SK-N-MC (cell line): ENCODE results near the gene PACS2.

ENCODE experiments used
- DNase-seq: peaks from one replicate; pipeline ENCODE4 v3.0.0-alpha.2; 2011; ENCODE audit warnings: low read depth, low spot score
- H3K27ac ChIP-seq: fragments of 200-600 bp; sonication (generic); 2 replicates; pipeline ENCODE4 v1.5.1; 2016; ENCODE audit warnings: mixed run types
- H3K36me3 ChIP-seq: fragments of 200-600 bp; sonication (generic); 2 replicates; pipeline ENCODE4 v1.6.1; 2017; ENCODE audit warnings: antibody characterized with exemption, low read length, mixed read lengths; ENCODE audit not compliant: insufficient read depth
- H3K4me3 ChIP-seq: fragments of 200-600 bp; sonication (generic); 2 replicates; pipeline ENCODE4 v1.5.1; 2016
- H3K9ac ChIP-seq: fragments of 200-600 bp; sonication (generic); 2 replicates; pipeline ENCODE4 v1.8.0; 2017; ENCODE audit warnings: mixed run types, mixed read lengths; ENCODE audit not compliant: insufficient read length
- H3K9me3 ChIP-seq: fragments of 200-600 bp; sonication (generic); 2 replicates; pipeline ENCODE4 v1.6.1; 2017; ENCODE audit warnings: low read depth, mild to moderate bottlenecking, antibody characterized with exemption, low read length, moderate library complexity, mixed read lengths
- EZH2 ChIP-seq: fragments of 200-600 bp; sonication (generic); IDR thresholded peaks from one replicate; pipeline ENCODE4 v1.6.1; 2017; ENCODE audit warnings: antibody characterized with exemption
- FOXP2 ChIP-seq: optimal IDR thresholded peaks from 2 replicates; pipeline ENCODE3; 2011; ENCODE audit warnings: mild to moderate bottlenecking, moderate library complexity; ENCODE audit not compliant: insufficient read depth; ENCODE audit errors: extremely low read length, control extremely low read depth
- POLR2AphosphoS5 ChIP-seq: IDR thresholded peaks from 2 replicates; pipeline ENCODE4 v1.6.1; 2012; ENCODE audit warnings: mild to moderate bottlenecking, low read depth, low read length, borderline replicate concordance

Gene PACS2

DNA sequence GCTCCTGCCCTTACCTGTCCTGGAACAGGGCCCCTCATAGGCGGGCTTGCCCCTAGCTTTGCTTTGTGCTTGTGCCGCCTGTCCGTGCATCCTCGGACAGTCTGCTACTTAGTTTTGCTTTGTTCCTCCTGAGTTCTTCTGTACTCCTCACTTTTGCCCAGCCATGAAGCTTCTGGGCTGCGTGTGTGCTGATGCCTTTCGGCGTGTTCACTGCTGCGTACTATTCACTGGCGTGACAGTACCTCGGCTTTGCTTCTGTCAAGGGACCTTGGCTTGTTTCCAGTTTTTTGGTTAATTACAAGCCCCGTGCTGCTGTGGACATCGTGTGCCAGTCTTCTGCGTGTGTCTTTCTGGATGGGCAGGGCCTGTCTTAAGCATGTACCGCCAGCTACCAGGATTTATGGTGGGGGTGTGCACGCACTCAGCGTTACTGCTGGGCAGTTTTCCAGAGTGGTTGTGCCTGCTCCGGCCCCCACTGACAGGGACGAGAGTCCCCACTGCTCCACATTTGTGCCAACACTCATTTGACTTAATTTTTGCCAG, 2.5 kb downstream of the PACS2 start:
- DNase-seq: no peak
- H3K36me3 ChIP-seq: no peaks in the 10 kb centered on the region
- no peaks in the 10 kb centered on the region for H3K9me3 ChIP-seq
- H3K27ac ChIP-seq: no peak overlapping the region
- no peak overlapping the region for H3K9ac ChIP-seq
- TF ChIP-seq POLR2AphosphoS5: no peak
- no peak overlapping the region for H3K4me3 ChIP-seq

DNA sequence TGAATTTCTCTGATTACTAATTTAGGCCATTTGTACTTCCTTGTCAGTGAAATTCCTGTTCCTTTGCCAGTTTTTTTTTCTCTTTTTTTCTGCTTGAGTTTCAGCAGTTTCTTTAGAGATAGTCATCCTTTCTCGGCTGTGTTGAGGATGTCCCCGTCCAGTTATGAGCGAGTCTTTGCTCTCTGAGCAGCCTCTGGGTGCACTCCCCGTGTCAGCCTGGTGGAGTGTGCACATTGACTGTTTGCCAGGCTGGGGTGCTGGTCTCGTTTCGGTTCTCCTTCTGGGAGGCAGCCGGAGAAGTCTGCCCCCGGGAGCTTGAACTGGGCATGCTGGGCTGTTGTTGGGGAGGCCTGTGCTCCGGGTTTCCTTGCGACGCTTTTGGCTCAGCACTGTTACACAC, 3.0 kb downstream of the PACS2 start:
- no peaks in the 10 kb centered on the region for H3K9me3 ChIP-seq
- TF ChIP-seq EZH2: no peak
- TF ChIP-seq POLR2AphosphoS5: no peak
- TF ChIP-seq FOXP2: no peak
- no peak overlapping the region; the same call in 1 of the 2 replicates for H3K27ac ChIP-seq
- H3K36me3 ChIP-seq: no peaks in the 10 kb centered on the region
- no peak for DNase-seq
- H3K9ac ChIP-seq: no peak overlapping the region
- no peak overlapping the region for H3K4me3 ChIP-seq

DNA sequence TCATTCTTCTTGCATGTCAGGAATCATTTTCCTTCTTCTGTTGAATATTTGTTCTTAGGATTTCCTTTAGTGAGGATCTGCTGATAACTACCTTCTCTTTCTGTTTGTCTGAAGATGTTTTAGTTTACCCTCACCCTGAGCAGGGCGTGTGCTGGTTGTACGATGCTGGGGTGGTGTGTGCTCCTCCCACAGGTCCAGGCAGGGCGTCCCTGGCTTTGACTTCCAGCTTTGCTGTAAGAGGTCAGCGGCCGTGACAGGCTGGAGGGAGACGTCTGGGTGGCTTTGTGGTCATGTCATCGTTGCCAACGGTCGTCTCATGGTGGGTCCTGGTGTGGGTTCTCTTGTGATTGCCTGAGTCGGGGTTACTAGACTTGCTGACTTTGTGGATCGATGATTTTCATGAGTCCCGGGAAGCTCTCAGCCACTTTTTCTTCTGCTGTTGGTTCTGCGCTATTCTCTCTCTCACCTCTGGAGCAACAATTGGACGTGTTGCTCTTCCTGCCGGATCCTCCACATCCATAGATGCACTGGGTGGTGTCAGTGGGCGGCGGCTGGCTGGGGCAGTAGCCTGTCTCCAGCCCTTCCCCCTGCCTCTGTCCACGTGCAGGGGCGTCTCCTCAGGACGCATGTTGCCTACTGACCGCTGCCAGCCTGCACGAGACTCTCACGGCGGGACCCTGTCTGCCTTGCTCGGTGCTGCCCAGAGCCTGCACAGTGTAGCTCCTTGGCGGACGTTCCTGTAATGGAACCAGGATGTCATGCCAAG, 8.4 kb downstream of the PACS2 start:
- Histone ChIP-seq H3K4me3 (no peak overlapping the region), H3K27ac (no peak overlapping the region), H3K36me3 (no peaks in the 10 kb centered on the region), H3K9ac (no peak overlapping the region), H3K9me3 (no peaks in the 10 kb centered on the region)
- TF ChIP-seq POLR2AphosphoS5 (no peak), EZH2 (no peak), FOXP2 (no peak)
- DNase-seq: no peak

DNA sequence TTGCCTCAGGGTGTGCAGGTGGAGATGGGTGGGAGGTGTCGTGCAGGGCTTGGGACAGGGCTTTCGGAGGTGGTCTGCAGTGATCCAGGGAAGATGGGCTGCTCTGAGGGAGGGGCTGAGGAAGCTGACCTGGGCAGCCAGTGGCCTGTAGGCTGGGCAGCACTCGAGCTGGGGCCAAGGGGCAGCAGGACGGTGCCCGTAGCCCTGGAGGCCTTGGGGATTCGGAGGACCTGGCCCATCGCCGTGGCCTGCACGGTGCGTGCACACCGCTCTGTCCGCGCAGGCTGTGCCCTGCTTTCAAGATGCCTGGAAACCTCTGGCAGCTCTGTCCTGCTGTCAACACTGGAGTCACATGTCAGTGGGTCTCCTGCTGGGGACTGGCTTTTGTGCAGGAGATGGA, 9.1 kb downstream of the PACS2 start:
- TF ChIP-seq FOXP2: no peak
- DNase-seq: no peak
- Histone ChIP-seq H3K4me3 (no peak overlapping the region), H3K36me3 (no peaks in the 10 kb centered on the region), H3K9me3 (no peaks in the 10 kb centered on the region), H3K27ac (no peak overlapping the region), H3K9ac (no peak overlapping the region)

DNA sequence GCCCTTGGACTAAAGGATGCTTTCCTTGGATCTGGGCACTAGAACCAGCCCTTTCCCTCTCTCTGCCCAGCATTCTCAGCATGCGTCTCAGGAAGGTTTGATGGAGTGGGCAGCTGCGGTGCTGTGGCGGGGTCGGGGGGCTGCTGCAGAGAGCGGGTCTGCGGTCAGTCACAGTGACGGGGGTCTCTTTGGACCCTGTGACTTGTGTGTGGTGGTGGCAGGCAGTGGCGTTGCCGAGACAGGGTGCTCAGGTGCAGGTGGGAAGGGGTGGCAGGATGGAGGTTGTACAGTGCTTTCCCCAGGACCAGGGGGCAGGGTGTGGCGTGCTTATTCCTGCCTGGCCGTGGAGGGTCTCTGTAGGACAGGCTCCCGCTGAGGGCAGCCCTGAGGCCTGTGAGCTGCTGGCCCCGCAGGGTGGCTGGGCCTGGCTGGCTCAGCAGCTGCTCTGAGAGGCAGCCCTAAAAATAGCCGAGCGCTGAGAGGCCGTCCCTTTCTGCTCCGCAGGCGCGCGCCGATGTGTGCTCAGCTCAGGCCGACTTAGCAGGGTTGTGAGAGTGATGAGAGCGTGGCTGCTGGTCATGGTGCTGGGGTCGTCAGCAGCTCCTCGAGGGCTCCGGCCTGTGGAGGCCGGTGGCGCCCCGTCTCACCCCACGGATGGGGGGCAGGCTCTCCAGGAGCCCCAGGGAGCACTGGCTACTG, 9.7 kb downstream of the PACS2 start:
- Histone ChIP-seq H3K9me3 (no peaks in the 10 kb centered on the region), H3K4me3 (no peak overlapping the region), H3K9ac (no peak overlapping the region), H3K27ac (no peak overlapping the region), H3K36me3 (no peaks in the 10 kb centered on the region)
- TF ChIP-seq POLR2AphosphoS5 (no peak), FOXP2 (no peak), EZH2 (no peak)
- no peak for DNase-seq

DNA sequence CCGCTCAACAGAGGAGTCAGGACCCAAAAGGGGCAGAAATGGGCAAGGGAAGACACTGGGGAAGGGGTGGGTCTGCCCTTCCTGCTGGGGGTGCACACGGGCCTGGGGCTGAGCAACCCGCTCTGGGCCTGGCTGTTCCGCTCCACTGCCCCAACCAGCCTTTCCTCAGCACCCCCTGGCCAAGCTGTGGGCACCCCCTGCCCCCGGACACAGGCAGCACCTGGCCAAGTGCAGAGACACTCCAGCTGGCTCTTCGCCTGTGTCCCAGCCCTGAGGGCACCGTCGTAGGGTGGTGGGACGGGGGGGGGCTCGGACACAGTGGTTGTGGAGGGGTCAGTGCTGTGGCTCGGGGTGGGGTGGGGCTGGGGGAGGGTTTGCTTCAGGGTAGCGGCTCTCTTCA, 10.3 kb downstream of the PACS2 start:
- TF ChIP-seq POLR2AphosphoS5 (no peak), FOXP2 (no peak), EZH2 (no peak)
- no peaks in the 10 kb centered on the region for H3K9me3 ChIP-seq
- H3K27ac ChIP-seq: no peak overlapping the region
- no peak for DNase-seq
- H3K9ac ChIP-seq: no peak overlapping the region
- H3K36me3 ChIP-seq: no peaks in the 10 kb centered on the region
- no peak overlapping the region for H3K4me3 ChIP-seq

DNA sequence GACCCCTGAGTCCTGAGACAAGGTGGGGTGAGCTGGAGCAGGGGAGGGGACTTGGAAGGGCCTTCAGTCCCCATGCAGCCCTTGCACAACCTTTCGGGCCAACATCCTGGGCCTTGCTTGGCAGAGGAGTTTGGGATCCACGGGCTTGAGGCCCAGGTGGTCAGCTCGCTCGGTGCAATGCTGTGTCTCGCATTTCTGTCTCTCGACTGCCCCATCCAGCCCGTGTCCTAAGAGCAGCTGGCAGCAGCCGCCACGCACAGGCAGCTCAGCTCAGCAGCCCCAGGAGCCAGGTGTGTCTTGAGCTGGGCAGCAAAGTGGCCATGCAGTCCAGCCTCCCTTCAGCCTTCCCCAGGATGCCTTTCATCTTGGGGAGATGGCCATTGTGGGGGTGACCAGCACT, 10.8 kb downstream of the PACS2 start:
- no peak for TF ChIP-seq FOXP2
- TF ChIP-seq POLR2AphosphoS5: no peak
- TF ChIP-seq EZH2: no peak
- H3K9ac ChIP-seq: no peak overlapping the region
- H3K4me3 ChIP-seq: no peak overlapping the region
- H3K36me3 ChIP-seq: no peaks in the 10 kb centered on the region
- no peaks in the 10 kb centered on the region for H3K9me3 ChIP-seq
- H3K27ac ChIP-seq: no peak overlapping the region
- no peak for DNase-seq

DNA sequence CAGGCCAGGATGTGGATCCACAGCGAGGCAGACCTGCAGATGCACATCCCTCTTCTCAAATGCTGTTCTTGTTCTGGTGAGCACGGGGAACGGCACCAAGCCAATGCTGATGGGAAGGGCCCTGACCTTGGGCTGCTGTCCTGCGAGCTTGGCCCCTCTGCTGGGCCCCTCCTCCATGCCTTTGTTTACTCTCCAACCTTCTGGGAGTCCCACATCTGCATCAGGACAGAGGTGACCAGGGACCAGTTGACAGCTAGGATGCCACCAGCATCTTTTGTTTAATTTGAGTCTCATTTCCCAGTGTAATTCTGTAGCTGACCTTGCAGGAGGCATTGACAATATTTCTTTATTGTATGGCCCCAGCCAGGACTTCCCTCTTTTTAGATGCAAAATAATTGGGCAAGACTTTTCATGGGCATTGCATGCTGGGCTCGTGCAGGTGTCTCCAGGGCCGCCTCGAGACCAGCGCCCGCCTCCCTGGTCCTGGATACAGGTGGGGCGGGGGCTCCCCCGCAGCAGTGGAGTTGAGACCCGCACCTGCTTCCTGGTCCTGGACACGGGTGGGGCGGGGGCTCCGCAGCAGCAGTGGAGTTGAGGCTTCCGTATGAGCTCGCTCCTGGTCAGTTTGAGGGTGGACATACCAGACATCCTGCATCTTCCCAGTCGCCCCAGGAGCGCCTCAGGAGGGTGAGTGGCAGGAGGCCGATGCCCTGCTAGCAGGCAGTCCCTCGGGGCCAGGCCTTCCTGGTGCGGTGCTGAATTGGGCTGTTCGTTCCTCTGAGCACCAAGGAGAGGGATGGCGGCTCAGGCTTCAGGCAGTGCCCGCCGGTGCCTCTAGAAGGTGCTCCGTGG, 11.4 kb downstream of the PACS2 start:
- TF ChIP-seq FOXP2 (no peak), EZH2 (no peak), POLR2AphosphoS5 (no peak)
- DNase-seq: no peak
- no peak overlapping the region for H3K9ac ChIP-seq
- H3K36me3 ChIP-seq: no peaks in the 10 kb centered on the region
- no peak overlapping the region for H3K27ac ChIP-seq
- H3K4me3 ChIP-seq: no peak overlapping the region
- H3K9me3 ChIP-seq: no peaks in the 10 kb centered on the region
